ENCODE measurements around the gene XKR3.
"Not testable (repeated sequence)": the region's sequence is repeated elsewhere in the genome, so short reads cannot be mapped to it uniquely, and the experiment has no call there.

The XKR3 gene

GRCh38 chr22:16776080-16776479 is 49.1 kb downstream of the XKR3 start:
- no peaks in the 10 kb centered on the region for H3F3A ChIP-seq (ENCODE audit: insufficient read depth)
- no peak overlapping the region for H3K4me2 ChIP-seq (ENCODE audit: low read depth, low read length, poor library complexity, severe bottlenecking)
- no peak overlapping the region for H3K9ac ChIP-seq (ENCODE audit: low read length)
- H3K4me3 ChIP-seq (ENCODE audit: insufficient read depth, low read length, poor library complexity, severe bottlenecking) = no peak overlapping the region
- no peaks in the 10 kb centered on the region for H3K36me3 ChIP-seq (ENCODE audit: low read length)
- no peaks in the 10 kb centered on the region for H4K20me1 ChIP-seq (ENCODE audit: low read depth, low read length)
- H3K79me2 ChIP-seq (ENCODE audit: insufficient read depth, low read length) = no peaks in the 10 kb centered on the region
- no peaks in the 10 kb centered on the region for H3K9me2 ChIP-seq (replicated peaks; ENCODE audit: insufficient read depth, low read length)
- H2AFZ ChIP-seq (ENCODE audit: low read depth, low read length, severe bottlenecking) = no peak overlapping the region
- H3K27me3 ChIP-seq (ENCODE audit: low read length) = no peaks in the 10 kb centered on the region
- H3K9me3 ChIP-seq (ENCODE audit: insufficient read depth, low read length) = no peaks in the 10 kb centered on the region
- H3K27ac ChIP-seq (ENCODE audit: low read depth, low read length) = no peak overlapping the region
- TF ChIP-seq EZH2phosphoT487 (conservative IDR thresholded peaks at IDR 0.05; ENCODE audit: low read length) (no peak), CTCF (IDR thresholded peaks at IDR 0.05; ENCODE audit: insufficient read depth, low read length, poor library complexity, severe bottlenecking) (no peak)

GRCh38 chr22:16774911-16775500 is 50.2 kb downstream of the XKR3 start:
- no peaks in the 10 kb centered on the region for H3K27me3 ChIP-seq (ENCODE audit: low read length)
- no peak overlapping the region for H3K4me2 ChIP-seq (ENCODE audit: low read depth, low read length, poor library complexity, severe bottlenecking)
- no peak overlapping the region for H2AFZ ChIP-seq (ENCODE audit: low read depth, low read length, severe bottlenecking)
- no peaks in the 10 kb centered on the region for H3K79me2 ChIP-seq (ENCODE audit: insufficient read depth, low read length)
- no peak overlapping the region for H3K9ac ChIP-seq (ENCODE audit: low read length)
- no peaks in the 10 kb centered on the region for H3K9me2 ChIP-seq (replicated peaks; ENCODE audit: insufficient read depth, low read length)
- TF ChIP-seq CTCF (IDR thresholded peaks at IDR 0.05; ENCODE audit: insufficient read depth, low read length, poor library complexity, severe bottlenecking) (no peak), EZH2phosphoT487 (conservative IDR thresholded peaks at IDR 0.05; ENCODE audit: low read length) (no peak)
- H3K27ac ChIP-seq (ENCODE audit: low read depth, low read length) = no peak overlapping the region
- no peaks in the 10 kb centered on the region for H3K36me3 ChIP-seq (ENCODE audit: low read length)
- H4K20me1 ChIP-seq (ENCODE audit: low read depth, low read length) = no peaks in the 10 kb centered on the region
- H3F3A ChIP-seq (ENCODE audit: insufficient read depth) = no peaks in the 10 kb centered on the region
- no peaks in the 10 kb centered on the region for H3K9me3 ChIP-seq (ENCODE audit: insufficient read depth, low read length)
- H3K4me3 ChIP-seq (ENCODE audit: insufficient read depth, low read length, poor library complexity, severe bottlenecking) = no peak overlapping the region

- H3K4me2 ChIP-seq (ENCODE audit: low read depth, low read length, poor library complexity, severe bottlenecking); H3K4me3 ChIP-seq (ENCODE audit: insufficient read depth, low read length, poor library complexity, severe bottlenecking); H2AFZ ChIP-seq (ENCODE audit: low read depth, low read length, severe bottlenecking); H3K9ac ChIP-seq (ENCODE audit: low read length); H3K79me2 ChIP-seq (ENCODE audit: insufficient read depth, low read length); H4K20me1 ChIP-seq (ENCODE audit: low read depth, low read length); H3K36me3 ChIP-seq (ENCODE audit: low read length); H3F3A ChIP-seq (ENCODE audit: insufficient read depth); H3K27me3 ChIP-seq (ENCODE audit: low read length); H3K27ac ChIP-seq (ENCODE audit: low read depth, low read length); H3K9me2 ChIP-seq (replicated peaks; ENCODE audit: insufficient read depth, low read length); H3K9me3 ChIP-seq (ENCODE audit: insufficient read depth, low read length): not testable (repeated sequence)
These were observed 53.6 kb downstream of the XKR3 start for GRCh38 chr22:16771569-16771968.

GRCh38 chr22:16767927-16768326 is 57.3 kb downstream of the XKR3 start:
- not testable (repeated sequence) for H3K27me3 ChIP-seq (ENCODE audit: low read length); H3K27ac ChIP-seq (ENCODE audit: low read depth, low read length); H3K79me2 ChIP-seq (ENCODE audit: insufficient read depth, low read length); H2AFZ ChIP-seq (ENCODE audit: low read depth, low read length, severe bottlenecking); H3F3A ChIP-seq (ENCODE audit: insufficient read depth); H3K9me3 ChIP-seq (ENCODE audit: insufficient read depth, low read length); H3K4me2 ChIP-seq (ENCODE audit: low read depth, low read length, poor library complexity, severe bottlenecking); H4K20me1 ChIP-seq (ENCODE audit: low read depth, low read length); H3K9ac ChIP-seq (ENCODE audit: low read length); H3K36me3 ChIP-seq (ENCODE audit: low read length); H3K4me3 ChIP-seq (ENCODE audit: insufficient read depth, low read length, poor library complexity, severe bottlenecking); H3K9me2 ChIP-seq (replicated peaks; ENCODE audit: insufficient read depth, low read length)

GRCh38 chr22:16762224-16762623 is 63.0 kb downstream of the XKR3 start:
- H3K4me2 ChIP-seq (ENCODE audit: low read depth, low read length, poor library complexity, severe bottlenecking); H3K9me3 ChIP-seq (ENCODE audit: insufficient read depth, low read length); H3K27ac ChIP-seq (ENCODE audit: low read depth, low read length); H3F3A ChIP-seq (ENCODE audit: insufficient read depth); H2AFZ ChIP-seq (ENCODE audit: low read depth, low read length, severe bottlenecking); H3K9ac ChIP-seq (ENCODE audit: low read length); H3K36me3 ChIP-seq (ENCODE audit: low read length); H4K20me1 ChIP-seq (ENCODE audit: low read depth, low read length); H3K79me2 ChIP-seq (ENCODE audit: insufficient read depth, low read length); H3K4me3 ChIP-seq (ENCODE audit: insufficient read depth, low read length, poor library complexity, severe bottlenecking); H3K27me3 ChIP-seq (ENCODE audit: low read length); H3K9me2 ChIP-seq (replicated peaks; ENCODE audit: insufficient read depth, low read length): not testable (repeated sequence)

- not testable (repeated sequence) for H2AFZ ChIP-seq (ENCODE audit: low read depth, low read length, severe bottlenecking); H3K79me2 ChIP-seq (ENCODE audit: insufficient read depth, low read length); H4K20me1 ChIP-seq (ENCODE audit: low read depth, low read length); H3K9me2 ChIP-seq (replicated peaks; ENCODE audit: insufficient read depth, low read length); H3K4me3 ChIP-seq (ENCODE audit: insufficient read depth, low read length, poor library complexity, severe bottlenecking); H3K36me3 ChIP-seq (ENCODE audit: low read length); H3F3A ChIP-seq (ENCODE audit: insufficient read depth); H3K27me3 ChIP-seq (ENCODE audit: low read length); H3K27ac ChIP-seq (ENCODE audit: low read depth, low read length); H3K9me3 ChIP-seq (ENCODE audit: insufficient read depth, low read length); H3K9ac ChIP-seq (ENCODE audit: low read length); H3K4me2 ChIP-seq (ENCODE audit: low read depth, low read length, poor library complexity, severe bottlenecking)
These were observed 64.8 kb downstream of the XKR3 start for GRCh38 chr22:16760416-16760815.

Measured in SU-DHL-6 (cell line).